Nucleus accumbens (tissue), 56 donors: ENCODE measurements around the gene SSUH2.
A peak's percentile ranks its signal among the peaks of the same experiment; 100 is the strongest.
"Not testable (repeated sequence)": the region's sequence is repeated elsewhere in the genome, so short reads cannot be mapped to it uniquely, and the experiment has no call there.

ENCODE experiments used
- DNase-seq, 56 donors: peaks; one replicate each; lab custom pipeline; 2025; lab: John Stamatoyannopoulos, UW

Gene SSUH2

GRCh38 chr3:8644748-8645390 lies at the start of gene SSUH2:
TSS of gene SSUH2 (minus strand) at chr3:8644798. CDS start at chr3:8644758, 40 bp downstream.
- DNase-seq = no peak

GRCh38 chr3:8691295-8691694 lies 46.7 kb upstream of the SSUH2 start:
- DNase-seq = not testable (repeated sequence)

DNA sequence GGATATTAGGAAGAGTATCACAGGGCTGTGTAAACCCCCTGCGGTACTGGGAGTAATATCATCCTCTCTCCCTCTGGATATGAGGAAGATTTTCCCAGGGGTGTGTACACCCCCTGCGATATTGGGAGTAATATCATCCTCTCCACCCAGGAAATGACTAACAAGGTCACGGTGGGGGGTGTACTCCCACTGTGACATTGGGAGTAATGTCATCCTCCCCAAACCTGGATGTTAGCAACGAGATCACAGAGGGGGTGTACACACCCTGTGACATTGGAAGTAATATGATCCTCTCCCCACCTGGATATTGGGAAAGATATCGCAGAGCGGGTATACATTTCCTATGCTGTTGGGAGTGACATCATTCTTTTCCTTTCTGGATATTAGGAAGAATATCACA lies 40.4 kb upstream of the SSUH2 start:
- not testable (repeated sequence) for DNase-seq

GRCh38 chr3:8682850-8683574 lies 38.4 kb upstream of the SSUH2 start:
- not testable (repeated sequence) for DNase-seq

DNA sequence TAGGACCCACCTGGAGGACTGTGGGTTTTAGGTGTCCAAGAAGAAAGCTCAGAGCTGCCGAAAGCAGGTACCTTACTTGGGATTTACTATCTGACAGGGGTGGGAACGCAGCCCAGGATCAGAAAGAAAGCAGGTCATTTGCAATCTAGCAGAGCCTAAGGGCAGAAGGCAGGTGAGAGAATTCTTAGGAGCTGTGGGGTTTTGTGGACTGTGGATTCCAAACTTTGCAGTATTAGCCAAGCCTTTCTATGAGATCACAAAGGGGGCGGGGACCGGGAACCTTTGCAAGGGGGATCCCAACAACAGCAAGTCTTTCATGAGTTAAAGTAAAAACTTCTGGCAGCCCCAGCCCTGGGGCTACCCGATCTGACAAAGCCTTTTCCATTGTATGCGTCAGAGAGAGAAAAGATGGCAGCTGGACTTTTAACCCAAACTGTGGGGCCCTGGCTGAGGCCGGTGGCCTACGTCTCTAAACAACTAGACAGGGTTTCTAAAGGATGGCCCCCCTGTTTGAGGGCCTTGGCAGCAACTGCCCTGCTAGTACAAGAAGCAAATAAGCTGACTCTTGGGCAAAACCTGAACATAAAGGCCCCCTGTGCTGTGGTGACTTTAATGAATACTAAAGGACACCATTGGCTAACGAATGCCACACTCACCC lies 37.4 kb upstream of the SSUH2 start:
- DNase-seq = not testable (repeated sequence)

DNA sequence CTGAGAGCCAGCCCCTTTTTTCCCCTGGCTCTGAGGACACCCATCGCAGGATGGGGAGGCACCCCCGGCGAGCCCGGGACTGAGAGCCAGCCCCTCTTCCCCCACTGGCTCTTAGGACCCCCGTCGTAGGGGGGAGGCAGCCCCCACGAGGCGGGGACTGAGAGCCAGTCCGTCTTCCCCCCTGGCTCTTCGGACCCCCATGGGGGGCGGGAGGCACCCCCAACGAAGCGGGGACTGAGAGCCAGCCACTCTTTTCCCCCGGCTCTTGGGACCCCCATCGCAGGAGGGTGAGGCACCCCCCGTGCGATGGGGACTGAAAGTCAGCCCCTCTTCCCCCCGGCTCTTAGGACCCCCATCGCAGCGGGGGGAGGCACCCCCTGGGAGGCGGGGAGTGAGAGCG lies 36.8 kb upstream of the SSUH2 start:
- no peak for DNase-seq

GRCh38 chr3:8679817-8680553 lies 35.4 kb upstream of the SSUH2 start:
- not testable (repeated sequence) for DNase-seq

DNA sequence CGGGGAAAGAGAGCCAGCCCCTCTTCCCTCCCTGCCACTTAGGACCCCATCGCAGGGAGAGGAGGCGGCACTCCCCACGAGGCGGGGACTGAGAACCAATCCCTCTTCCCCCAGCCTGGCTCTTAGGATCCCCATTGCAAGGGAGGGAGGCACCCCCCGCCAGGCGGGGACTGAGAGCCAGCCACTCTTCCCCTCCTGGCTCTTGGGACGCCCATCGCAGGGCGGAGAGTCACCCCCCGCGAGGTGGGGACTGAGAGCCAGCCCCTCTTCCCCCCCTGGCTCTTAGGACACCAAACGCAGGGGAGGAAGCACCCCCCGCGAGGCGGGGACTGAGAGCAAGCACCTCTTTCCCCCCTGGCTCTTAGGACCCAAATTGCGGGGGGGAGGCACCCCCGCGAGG lies 34.2 kb upstream of the SSUH2 start:
- no peak for DNase-seq

DNA sequence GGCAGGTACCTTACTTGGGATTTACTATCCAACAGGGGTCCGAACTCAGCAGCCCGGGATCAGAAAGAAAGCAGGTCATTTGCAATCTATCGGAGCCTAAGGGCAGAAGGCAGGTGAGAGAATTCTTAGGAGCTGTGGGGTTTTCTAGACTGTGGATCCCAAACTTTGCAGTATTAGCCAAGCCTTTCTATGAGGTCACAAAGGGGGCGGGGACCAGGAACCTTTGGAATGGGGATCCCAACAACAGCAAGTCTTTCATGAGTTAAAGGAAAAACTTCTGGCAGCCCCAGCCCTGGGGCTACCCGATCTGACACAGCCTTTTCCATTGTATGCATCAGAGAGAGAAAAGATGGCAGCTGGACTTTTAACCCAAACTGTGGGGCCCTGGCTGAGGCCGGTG lies 32.7 kb upstream of the SSUH2 start:
- not testable (repeated sequence) for DNase-seq

DNA sequence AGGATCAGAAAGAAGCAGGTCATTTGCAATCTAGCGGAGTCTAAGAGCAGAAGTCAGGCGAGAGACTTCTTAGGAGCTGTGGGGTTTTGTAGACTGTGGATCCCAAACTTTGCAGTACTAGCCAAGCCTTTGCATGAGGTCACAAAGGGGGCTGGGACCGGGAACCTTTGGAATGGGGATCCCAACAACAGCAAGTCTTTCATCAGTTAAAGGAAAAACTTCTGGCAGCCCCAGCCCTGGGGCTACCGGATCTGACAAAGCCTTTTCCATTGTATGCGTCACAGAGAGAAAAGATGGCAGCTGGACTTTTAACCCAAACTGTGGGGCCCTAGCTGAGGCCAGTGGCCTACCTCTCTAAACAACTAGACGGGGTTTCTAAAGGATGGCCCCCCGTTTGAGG lies 31.0 kb upstream of the SSUH2 start:
- not testable (repeated sequence) for DNase-seq

GRCh38 chr3:8673083-8673737 lies 28.6 kb upstream of the SSUH2 start:
- no peak for DNase-seq

DNA sequence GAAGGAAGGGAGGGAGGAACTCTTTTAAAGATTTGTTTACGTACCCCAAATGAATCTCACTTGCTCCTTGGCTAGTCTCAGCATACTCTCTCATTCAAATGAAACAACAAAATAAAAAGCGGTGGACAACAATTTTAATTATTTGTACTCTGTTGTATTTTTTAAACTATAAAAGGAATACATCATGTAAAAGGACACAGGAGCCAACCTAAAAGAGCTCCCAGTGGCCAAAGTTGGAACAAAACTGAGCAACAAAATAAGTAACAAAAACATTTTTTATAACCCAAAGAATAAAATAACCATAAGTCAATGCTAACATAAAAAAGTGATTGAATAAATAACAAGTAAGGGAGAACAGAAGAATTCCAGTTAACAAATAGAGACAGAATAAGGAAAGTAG lies 24.4 kb upstream of the SSUH2 start:
- DNase-seq = no peak

GRCh38 chr3:8668216-8668615 lies 23.6 kb upstream of the SSUH2 start:
- DNase-seq = no peak

DNA sequence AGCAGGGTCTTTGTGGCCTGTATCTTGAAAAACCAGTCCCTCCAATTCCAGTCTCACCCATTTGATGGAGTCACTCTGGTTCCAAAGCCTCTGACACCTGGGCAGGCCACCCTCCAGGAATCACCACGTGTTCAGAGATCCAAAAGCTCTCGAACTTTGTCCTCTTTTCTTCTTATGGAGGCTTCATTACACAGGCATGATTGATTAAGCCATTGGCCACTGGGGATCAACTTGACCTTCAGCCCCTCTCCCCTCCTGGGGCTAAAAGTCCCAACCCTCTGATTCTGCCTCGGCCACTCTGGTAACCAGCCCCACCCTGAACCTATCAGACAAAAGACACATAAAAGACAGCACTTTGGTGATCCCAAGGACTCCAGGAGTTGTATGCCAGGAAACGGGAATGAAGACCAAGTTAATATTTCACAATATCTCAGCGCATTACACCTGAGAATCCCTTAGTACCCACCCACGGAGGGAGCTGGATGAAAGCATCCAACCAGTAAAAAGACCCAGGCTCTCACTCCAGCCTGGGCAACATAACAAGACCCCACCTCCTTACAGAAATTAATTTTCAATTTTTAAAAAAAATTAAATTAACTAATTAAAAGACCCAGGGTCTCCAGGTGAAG lies 23.0 kb upstream of the SSUH2 start:
- DNase-seq = no peak

DNA sequence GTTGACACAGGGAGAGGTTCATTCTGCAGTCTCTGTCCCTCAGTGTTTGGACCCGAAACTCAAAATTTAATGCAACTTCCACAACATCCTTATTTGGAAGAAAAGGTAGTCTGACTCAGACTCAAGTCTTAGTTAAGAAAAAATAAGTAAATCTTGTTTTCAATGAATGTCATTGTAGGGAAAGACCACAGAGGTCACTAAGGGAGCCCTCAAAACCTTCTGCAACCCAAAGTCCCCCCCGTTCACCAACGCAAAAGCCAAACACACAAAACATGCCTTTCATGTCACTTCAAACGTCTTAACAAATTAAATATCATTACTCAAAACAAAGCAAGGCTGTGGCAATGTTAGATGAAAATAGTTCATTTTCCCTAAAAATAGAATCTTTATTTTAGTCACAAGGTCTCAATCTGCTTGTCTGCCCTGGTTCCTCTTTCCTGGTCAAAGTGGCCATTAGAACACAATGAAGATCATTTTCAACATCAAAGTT lies 20.9 kb upstream of the SSUH2 start:
- DNase-seq = no peak

- DNase-seq = peak in 34 of 56 donors; percentile 2 to 81 (median 18)
Measured at GRCh38 chr3:8663177-8664061, 18.8 kb upstream of the SSUH2 start.

DNA sequence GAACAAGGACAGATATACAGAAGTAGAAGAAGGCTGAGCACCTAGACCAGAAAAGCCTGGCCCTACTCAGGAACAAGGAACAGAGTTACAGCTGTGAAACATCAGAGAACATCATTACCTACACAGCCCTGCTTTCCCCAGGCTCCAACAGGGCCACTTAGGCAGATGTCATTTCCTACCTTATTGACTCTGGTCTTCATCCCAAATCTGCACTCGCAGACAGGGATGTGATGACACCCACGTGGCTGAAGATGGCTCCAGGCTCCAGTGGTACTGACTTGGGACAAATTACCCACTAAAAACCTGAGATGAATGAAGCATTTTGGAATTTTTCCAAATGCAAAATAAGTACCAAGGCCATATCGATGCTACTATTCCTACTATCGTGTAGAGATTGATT lies 18.0 kb upstream of the SSUH2 start:
- DNase-seq = no peak

- DNase-seq = no peak
Measured at GRCh38 chr3:8660175-8661118, 15.8 kb upstream of the SSUH2 start.
